Transverse colon (tissue), 3 donors: Measurements from ENCODE around the gene RNF135.

ENCODE experiments used
- POLR2A ChIP-seq: fragments of 450-650 bp; IDR thresholded peaks from one replicate; pipeline ENCODE4 v1.6.1; 2016; ENCODE audit warnings: antibody characterized with exemption, mild to moderate bottlenecking, moderate library complexity
- TF ChIP-seq, protein P1 (sequence below), 5 experiments: fragments of 200-600 bp in 3 of 5; fragments of 450-650 bp in 2 of 5; sonication (generic) in 3 of 5; IDR thresholded peaks; 1 replicate in 2 of 5; 2 replicates in 3 of 5; pipeline ENCODE4 v1.5.1; 2016 to 2017; ENCODE audit warnings: antibody characterized with exemption in 5 of 5, inconsistent platforms in 3 of 5, mild to moderate bottlenecking in 2 of 5, moderate library complexity in 1 of 5

DNA sequence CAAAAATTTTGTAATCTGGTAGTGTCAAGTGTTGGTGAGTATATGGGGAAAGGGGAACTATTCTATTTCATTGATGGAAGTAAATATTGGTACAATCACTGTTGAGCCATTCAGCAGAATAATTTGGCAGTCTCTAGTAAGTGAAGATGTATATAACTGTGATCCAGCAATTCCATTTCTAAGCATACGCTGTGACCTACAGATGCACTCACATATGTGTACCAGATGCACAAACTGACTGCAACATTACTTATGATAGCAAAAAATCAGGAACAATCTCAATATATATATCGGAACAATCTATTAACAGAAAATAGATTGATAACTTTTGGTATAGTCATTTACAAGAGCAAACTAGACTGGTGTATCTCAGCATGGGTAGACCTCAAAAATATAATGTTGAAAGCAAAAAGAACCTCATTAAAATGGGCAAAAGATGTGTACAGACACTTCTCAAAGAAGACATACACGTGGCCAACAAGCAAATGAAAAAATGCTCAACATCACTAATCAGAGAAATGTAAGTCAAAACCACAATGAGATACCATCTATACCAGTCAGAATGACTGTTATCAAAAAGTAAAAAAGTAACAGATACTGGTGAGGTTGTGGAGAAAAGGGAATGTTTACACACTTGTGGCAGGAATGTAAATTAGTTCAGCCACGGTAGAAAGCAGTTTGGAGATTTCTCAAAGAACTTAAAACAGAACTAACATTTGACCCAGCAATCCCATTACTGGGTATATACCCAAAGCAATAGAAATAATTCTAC is 28.3 kb upstream of the RNF135 start:
- TF ChIP-seq, protein P1, sequence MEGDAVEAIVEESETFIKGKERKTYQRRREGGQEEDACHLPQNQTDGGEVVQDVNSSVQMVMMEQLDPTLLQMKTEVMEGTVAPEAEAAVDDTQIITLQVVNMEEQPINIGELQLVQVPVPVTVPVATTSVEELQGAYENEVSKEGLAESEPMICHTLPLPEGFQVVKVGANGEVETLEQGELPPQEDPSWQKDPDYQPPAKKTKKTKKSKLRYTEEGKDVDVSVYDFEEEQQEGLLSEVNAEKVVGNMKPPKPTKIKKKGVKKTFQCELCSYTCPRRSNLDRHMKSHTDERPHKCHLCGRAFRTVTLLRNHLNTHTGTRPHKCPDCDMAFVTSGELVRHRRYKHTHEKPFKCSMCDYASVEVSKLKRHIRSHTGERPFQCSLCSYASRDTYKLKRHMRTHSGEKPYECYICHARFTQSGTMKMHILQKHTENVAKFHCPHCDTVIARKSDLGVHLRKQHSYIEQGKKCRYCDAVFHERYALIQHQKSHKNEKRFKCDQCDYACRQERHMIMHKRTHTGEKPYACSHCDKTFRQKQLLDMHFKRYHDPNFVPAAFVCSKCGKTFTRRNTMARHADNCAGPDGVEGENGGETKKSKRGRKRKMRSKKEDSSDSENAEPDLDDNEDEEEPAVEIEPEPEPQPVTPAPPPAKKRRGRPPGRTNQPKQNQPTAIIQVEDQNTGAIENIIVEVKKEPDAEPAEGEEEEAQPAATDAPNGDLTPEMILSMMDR (IDR thresholded peaks at IDR 0.05): no peak
- TF ChIP-seq POLR2A: no peak
